Lung (tissue), 12 donors: ENCODE data around the gene ALPK3. TPM values are rescaled to one million over a fixed set of nuclear protein-coding genes. Genes with fewer than 3 reads are reported as not detected.
A peak's percentile ranks its signal among the peaks of the same experiment; 100 is the strongest.

Experiments used
- ATAC-seq: fragments of 200-7000 bp; cut with Tn5 transposase; one replicate; pipeline ENCODE4 v1.9.1; 2020; ENCODE audit warnings: moderate number of reproducible peaks; ENCODE audit not compliant: insufficient read depth, low FRiP score
- DNase-seq, 3 donors: peaks; one replicate each; pipeline ENCODE4 v3.0.0-alpha.2; 2013 to 2017
- H3K27ac ChIP-seq, 2 donors: one replicate each; pipeline ENCODE4 v1.5.1; 2013; ENCODE audit warnings: mild to moderate bottlenecking in 2 of 2, moderate library complexity in 2 of 2, control low read depth in 1 of 2, inconsistent platforms in 1 of 2, low read depth in 1 of 2, low read length in 1 of 2
- H3K27me3 ChIP-seq, 3 donors: one replicate each; pipeline ENCODE4 v1.5.1; 2013; ENCODE audit warnings: low read length in 2 of 3; ENCODE audit not compliant: control insufficient read depth in 3 of 3, insufficient read depth in 3 of 3
- H3K36me3 ChIP-seq, 4 donors: one replicate each; pipeline ENCODE4 v1.5.1; 2013; ENCODE audit warnings: low read length in 4 of 4, mild to moderate bottlenecking in 1 of 4, moderate library complexity in 1 of 4; ENCODE audit not compliant: control insufficient read depth in 4 of 4, insufficient read depth in 4 of 4
- H3K4me1 ChIP-seq, 5 donors: one replicate each; pipeline ENCODE4 v1.5.1; 2013; ENCODE audit warnings: low read length in 5 of 5, mild to moderate bottlenecking in 2 of 5, moderate library complexity in 1 of 5; ENCODE audit not compliant: control insufficient read depth in 5 of 5, insufficient read depth in 5 of 5
- H3K4me3 ChIP-seq: one replicate; pipeline ENCODE4 v1.5.1; 2013; ENCODE audit warnings: mild to moderate bottlenecking, control low read depth, moderate library complexity
- H3K9ac ChIP-seq, 2 donors: one replicate each; pipeline ENCODE4 v1.5.1; 2013; ENCODE audit warnings: low read length in 2 of 2, control low read depth in 1 of 2; ENCODE audit not compliant: insufficient read depth in 1 of 2
- H3K9me3 ChIP-seq, 4 donors: one replicate each; pipeline ENCODE4 v1.5.1; 2013; ENCODE audit warnings: low read length in 3 of 4, mild to moderate bottlenecking in 1 of 4, moderate library complexity in 1 of 4; ENCODE audit not compliant: control insufficient read depth in 4 of 4, insufficient read depth in 3 of 4
- CTCF ChIP-seq: IDR thresholded peaks from 2 replicates; pipeline ENCODE4 v1.5.1; 2012; ENCODE audit warnings: mild to moderate bottlenecking; ENCODE audit errors: control extremely low read depth, extremely low read depth
- WGBS, 2 donors: extraction: QIAGEN DNeasy Blood & Tissue Kit; methylation state at CpG; one replicate each; pipeline ENCODE4 v1.1.7; 2013; 5-methylcytosine and 5-hydroxymethylcytosine counted together
- polyA plus RNA-seq, 2 donors: library from polyadenylated mRNA; stranded (reverse); fragments of 200-250 nt; gene quantifications; one replicate each; pipeline ENCODE4 v1.2.1, GENCODE V29; 2013
- total RNA-seq, 2 donors: library from RNA; depleted of rRNA in 1 of 2; stranded (reverse); fragments of >200 nt in 1 of 2; gene quantifications; one replicate each; pipeline ENCODE4 v1.2.1, GENCODE V29; 2014 to 2021
- donor health status: control.
- donor health status: control.
- donor health status: Bipolar disorder and iron deficiency.
- donor health status: healthy.
- donor health status: DM: yes; HTN: yes; CAD: no.

Gene ALPK3
- total and polyA plus RNA-seq, 4 donors, result 3.1 to 12.2 (median 6.2) TPM

- Histone ChIP-seq H3K27me3 (no peaks in the 10 kb centered on the region), H3K9me3 (peaks cover 0 to 3% (median under 1%) of the 10 kb centered on the region in 4 donors), H3K36me3 (no peaks in the 10 kb centered on the region), H3K27ac (no peak overlapping the region), H3K9ac (no peak overlapping the region), H3K4me3 (no peak overlapping the region), H3K4me1 (peaks cover 0 to 7% (median 0%) of the 10 kb centered on the region in 5 donors)
- ATAC-seq (no peak), DNase-seq (no peak)
- TF ChIP-seq CTCF, result no peak
- 68 to 98% methylated on average over 2 of the region's 2 CpGs for WGBS, 2 donors
Measured at GRCh38 chr15:84901540-84901939, 84.4 kb downstream of the ALPK3 start.

- no peak for DNase-seq
- Histone ChIP-seq H3K4me1 (peaks cover 0 to 7% (median 0%) of the 10 kb centered on the region in 5 donors), H3K4me3 (no peak overlapping the region), H3K9me3 (peaks cover 0 to 3% (median under 1%) of the 10 kb centered on the region in 4 donors), H3K27ac (no peak overlapping the region), H3K27me3 (no peaks in the 10 kb centered on the region), H3K9ac (no peak overlapping the region), H3K36me3 (no peaks in the 10 kb centered on the region)
- WGBS, 2 donors, result 89 to 100% methylated on average over 2 of the region's 2 CpGs
- no peak for TF ChIP-seq CTCF
- ATAC-seq, result no peak
Measured at GRCh38 chr15:84903751-84904150, 86.6 kb downstream of the ALPK3 start.

GRCh38 chr15:84904419-84904818 lies 87.3 kb downstream of the ALPK3 start:
- H3K36me3 ChIP-seq, result no peaks in the 10 kb centered on the region
- ATAC-seq, result no peak
- H3K4me3 ChIP-seq, result no peak overlapping the region
- no peak overlapping the region for H3K9ac ChIP-seq
- H3K27me3 ChIP-seq, result no peaks in the 10 kb centered on the region
- H3K27ac ChIP-seq, result no peak overlapping the region
- no peak for TF ChIP-seq CTCF
- peaks cover 0 to 3% (median under 1%) of the 10 kb centered on the region in 4 donors for H3K9me3 ChIP-seq
- 78 to 82% methylated on average over 2 of the region's 2 CpGs for WGBS, 2 donors
- peaks cover 0 to 7% (median 0%) of the 10 kb centered on the region in 5 donors for H3K4me1 ChIP-seq
- peak in 1 of 3 donors; percentile 13 for DNase-seq
